HCT116 (cell line): Measurements from ENCODE around the gene CCDC107. TPM values are rescaled to one million over a fixed set of nuclear protein-coding genes. Genes with fewer than 3 reads are reported as not detected.

ENCODE experiments used
- ATAC-seq: fragments of 200-7000 bp; cut with Tn5 transposase; 2 replicates; pipeline ENCODE4 v1.9.1; 2020; ENCODE audit warnings: mild to moderate bottlenecking, moderate library complexity
- BruUV-seq: library from RNA; stranded (reverse); fragments of 400-500 nt; replicated peaks from 2 replicates; lab custom pipeline; 2021; lab: Mats Ljungman, UMichigan
- CTCF ChIA-PET: fragments of 300-600 bp; sonication (Branson Sonifier 250); formaldehyde crosslinking; loops from one replicate; lab custom pipeline; 2021; ENCODE audit warnings: antibody characterized with exemption; lab: Charles Lee
- POLR2A ChIA-PET: fragments of 300-600, 350-600 bp; sonication (Branson Sonifier 250); formaldehyde crosslinking; loops from one replicate; lab custom pipeline; 2021; ENCODE audit warnings: antibody characterized with exemption; lab: Charles Lee
- RAD21 ChIA-PET, 2 experiments: fragments of 300-600 bp; sonication (Branson Sonifier 250); formaldehyde crosslinking; loops; one replicate each; lab custom pipeline; 2023; ENCODE audit warnings: low total read pairs in 2 of 2; ENCODE audit not compliant: uncharacterized antibody in 2 of 2, unreplicated experiment in 2 of 2, low non-redundant PET in 1 of 2; lab: Charles Lee
- DNase-seq: peaks from one replicate; pipeline ENCODE4 v3.0.0-alpha.2; 2010; ENCODE audit warnings: low read depth, low spot score
- H2AFZ ChIP-seq: fragments of 200-600 bp; shearing (Covaris generic), sonication (generic); 2 replicates; pipeline ENCODE4 v1.6.1; 2017; ENCODE audit warnings: low read depth, mixed run types, mixed read lengths, antibody characterized with exemption, low read length; ENCODE audit not compliant: poor library complexity, severe bottlenecking
- H3K27ac ChIP-seq: 2 replicates; pipeline ENCODE4 v1.5.1; 2012; ENCODE audit warnings: low read depth, low read length
- H3K27me3 ChIP-seq: fragments of 200-600 bp; sonication (generic); 2 replicates; pipeline ENCODE4 v1.6.1; 2016; ENCODE audit warnings: mixed run types, low read length, mixed read lengths; ENCODE audit not compliant: insufficient read depth
- H3K36me3 ChIP-seq, 2 experiments: fragments of 200-500 bp in 1 of 2; fragments of 200-600 bp in 1 of 2; sonication (Bioruptor generic) in 1 of 2; sonication (generic) in 1 of 2; 2 replicates each; pipeline versions ENCODE4 v1.5.1 to v1.6.1; 2014 to 2016; ENCODE audit warnings: low read length in 2 of 2, inconsistent platforms in 1 of 2, mixed read lengths in 1 of 2, mixed run types in 1 of 2; ENCODE audit not compliant: insufficient read depth in 2 of 2, control insufficient read depth in 1 of 2
- H3K4me1 ChIP-seq, 2 experiments: fragments of 200-600 bp in 1 of 2; sonication (generic) in 1 of 2; 2 replicates each; pipeline versions ENCODE4 v1.5.1 to v1.6.1; 2012 to 2017; ENCODE audit warnings: low read length in 2 of 2, inconsistent platforms in 1 of 2, mild to moderate bottlenecking in 1 of 2, mixed read lengths in 1 of 2, mixed run types in 1 of 2, moderate library complexity in 1 of 2; ENCODE audit not compliant: insufficient read depth in 2 of 2, control insufficient read depth in 1 of 2
- H3K4me2 ChIP-seq: fragments of 200-600 bp; sonication (generic); 2 replicates; pipeline ENCODE4 v1.6.1; 2017; ENCODE audit warnings: mixed run types, low read length, mixed read lengths
- H3K4me3 ChIP-seq, 2 experiments: fragments of 200-600 bp in 1 of 2; sonication (generic) in 1 of 2; replicated peaks in 1 of 2; 2 replicates each; pipeline ENCODE4 v1.5.1; 2011 to 2016; ENCODE audit warnings: low read length in 2 of 2, control low read depth in 1 of 2, low read depth in 1 of 2, mild to moderate bottlenecking in 1 of 2, mixed read lengths in 1 of 2, mixed run types in 1 of 2
- H3K79me2 ChIP-seq: fragments of 200-600 bp; sonication (generic); 2 replicates; pipeline ENCODE4 v1.6.1; 2017; ENCODE audit warnings: mild to moderate bottlenecking, mixed run types, low read length, moderate library complexity, mixed read lengths; ENCODE audit not compliant: insufficient read depth
- H3K9ac ChIP-seq: fragments of 200-600 bp; sonication (generic); 2 replicates; pipeline ENCODE4 v1.6.1; 2016; ENCODE audit warnings: low read length, mixed read lengths
- H3K9me2 ChIP-seq: fragments of 200-600 bp; sonication (generic), shearing (Covaris generic); 2 replicates; pipeline ENCODE4 v1.6.1; 2017; ENCODE audit warnings: mixed run types, mild to moderate bottlenecking, moderate library complexity; ENCODE audit not compliant: insufficient read depth
- H3K9me3 ChIP-seq, 2 experiments: fragments of 200-500 bp in 1 of 2; fragments of 200-600 bp in 1 of 2; sonication (Bioruptor generic) in 1 of 2; sonication (generic) in 1 of 2; 2 replicates each; pipeline ENCODE4 v1.6.1; 2014 to 2017; ENCODE audit warnings: low read length in 2 of 2, mixed read lengths in 2 of 2, inconsistent platforms in 1 of 2, low read depth in 1 of 2, mild to moderate bottlenecking in 1 of 2, mixed run types in 1 of 2, moderate library complexity in 1 of 2; ENCODE audit not compliant: control insufficient read depth in 1 of 2, insufficient read depth in 1 of 2
- H4K20me1 ChIP-seq: fragments of 200-600 bp; sonication (generic), shearing (Covaris generic); 2 replicates; pipeline ENCODE4 v1.6.1; 2017; ENCODE audit warnings: mixed run types, mild to moderate bottlenecking, moderate library complexity; ENCODE audit not compliant: insufficient read depth
- EGR1 ChIP-seq: IDR thresholded peaks from 2 replicates; pipeline ENCODE4 v1.6.1; 2012; ENCODE audit warnings: low read depth
- FOSL1 ChIP-seq: IDR thresholded peaks from 2 replicates; pipeline ENCODE4 v1.6.1; 2012; ENCODE audit warnings: low read depth
- MAX ChIP-seq: IDR thresholded peaks from 2 replicates; pipeline ENCODE4 v1.6.1; 2012
- POLR2AphosphoS5 ChIP-seq: IDR thresholded peaks from 2 replicates; pipeline ENCODE4 v1.6.1; 2011; ENCODE audit warnings: mild to moderate bottlenecking, low read depth, low read length, moderate library complexity
- RAD21 ChIP-seq: IDR thresholded peaks from 2 replicates; pipeline ENCODE4 v1.6.1; 2012; ENCODE audit warnings: low read depth, mild to moderate bottlenecking
- SIN3A ChIP-seq: IDR thresholded peaks from 2 replicates; pipeline ENCODE4 v1.6.1; 2012; ENCODE audit warnings: low read depth
- SP1 ChIP-seq: IDR thresholded peaks from 2 replicates; pipeline ENCODE4 v1.6.1; 2012; ENCODE audit warnings: low read depth
- YY1 ChIP-seq: IDR thresholded peaks from 2 replicates; pipeline ENCODE4 v1.6.1; 2011; ENCODE audit warnings: low read length, low read depth, moderate library complexity, mild to moderate bottlenecking; ENCODE audit not compliant: insufficient replicate concordance; ENCODE audit errors: extremely low read depth
- ZBTB33 ChIP-seq: IDR thresholded peaks from 2 replicates; pipeline ENCODE4 v1.6.1; 2011; ENCODE audit warnings: mild to moderate bottlenecking, low read length, moderate library complexity; ENCODE audit not compliant: insufficient replicate concordance; ENCODE audit errors: extremely low read depth
- ZFX ChIP-seq: fragments of 450-650 bp; IDR thresholded peaks from 2 replicates; pipeline ENCODE4 v1.6.1; 2017
- intact Hi-C: fragments of 100-400 bp; cut with micrococcal nuclease; formaldehyde crosslinking; loops from 2 replicates; pipeline ENCODE4 v1.10.0; 2022
- total RNA-seq: library from RNA; stranded (reverse); gene quantifications from one replicate; pipeline ENCODE4 v1.2.1, GENCODE V29; 2021; ENCODE audit not compliant: unreplicated experiment

Gene CCDC107
- total RNA-seq, 1 experiment from 2014 or later: 11.1 TPM

GRCh38 chr9:35666045-35666444, 8.0 kb downstream of the CCDC107 start:
- no peaks in the 10 kb centered on the region for H3K9me2 ChIP-seq
- no peak for ATAC-seq
- H3K9me3 ChIP-seq: no peaks in the 10 kb centered on the region
- peaks cover 27 to 60% of the 10 kb centered on the region in 2 experiments; a peak in 3 of 4 replicates for H3K4me1 ChIP-seq
- intact Hi-C loops: no loop called here
- H4K20me1 ChIP-seq: no peaks in the 10 kb centered on the region
- RAD21 ChIA-PET: no interaction called here
- no peak for DNase-seq
- no TSS peak for BruUV-seq
- CTCF ChIA-PET: interaction anchor here (1.8 kb wide), 1 partner anchor 31 kb away, joined by 11 read pairs; no protein-coding TSS in a partner anchor
- H3K4me3 ChIP-seq: no peak overlapping the region
- peak overlapping the region; percentile 87; the same call in 1 of the 2 replicates for H3K4me2 ChIP-seq
- H2AFZ ChIP-seq: no peak overlapping the region
- H3K27ac ChIP-seq: no peak overlapping the region
- H3K27me3 ChIP-seq: no peaks in the 10 kb centered on the region
- POLR2A ChIA-PET: interaction anchor here (3.0 kb wide), 1 partner anchor 23 kb away, joined by 16 read pairs; the partner anchor contains the start of gene TPM2
- TF ChIP-seq ZBTB33 (no peak), ZFX (no peak), SP1 (no peak), YY1 (no peak), SIN3A (no peak), RAD21 (no peak), MAX (no peak), FOSL1 (no peak), POLR2AphosphoS5 (no peak), EGR1 (no peak)
- peaks cover 5 to 17% of the 10 kb centered on the region in 2 experiments; a peak in 3 of 4 replicates for H3K36me3 ChIP-seq
- no peak overlapping the region for H3K9ac ChIP-seq
- H3K79me2 ChIP-seq: peaks cover 28% of the 10 kb centered on the region; the same call in 1 of the 2 replicates
